Measurements from ENCODE around the gene PM20D2.
A peak's percentile ranks its signal among the peaks of the same experiment; 100 is the strongest.
"Not testable (repeated sequence)": the region's sequence is repeated elsewhere in the genome, so short reads cannot be mapped to it uniquely, and the experiment has no call there.

Gene PM20D2

DNA sequence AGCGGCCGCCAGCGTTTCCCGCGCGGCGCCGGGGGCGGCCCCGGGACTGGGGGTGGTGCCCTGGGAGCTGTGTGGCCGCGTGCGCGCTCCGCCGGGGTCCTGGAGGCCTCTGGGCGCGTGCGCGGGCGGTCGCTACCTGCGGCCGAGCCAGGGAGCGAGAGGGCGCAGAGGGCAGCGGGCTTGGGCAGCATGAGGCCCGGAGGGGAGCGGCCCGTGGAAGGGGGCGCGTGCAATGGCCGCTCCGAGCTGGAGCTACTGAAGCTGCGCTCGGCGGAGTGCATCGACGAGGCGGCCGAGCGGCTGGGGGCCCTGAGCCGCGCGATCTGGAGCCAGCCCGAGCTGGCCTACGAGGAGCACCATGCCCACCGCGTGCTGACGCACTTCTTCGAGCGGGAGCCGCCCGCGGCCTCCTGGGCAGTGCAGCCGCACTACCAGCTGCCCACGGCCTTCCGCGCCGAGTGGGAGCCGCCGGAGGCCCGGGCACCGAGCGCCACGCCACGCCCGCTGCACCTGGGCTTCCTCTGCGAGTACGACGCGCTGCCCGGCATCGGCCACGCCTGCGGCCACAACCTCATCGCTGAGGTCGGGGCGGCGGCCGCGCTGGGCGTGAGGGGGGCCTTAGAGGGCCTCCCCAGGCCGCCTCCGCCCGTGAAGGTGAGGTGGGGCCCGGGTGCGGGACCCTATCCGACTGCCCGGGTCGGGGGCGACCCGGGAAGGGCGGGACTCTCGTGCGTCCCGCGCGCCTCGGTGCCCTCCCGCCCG, at the start of gene PM20D2:
Gene PM20D2, plus strand, starts transcription at position 100 of the 762 bp plus-strand sequence. Its CDS starts 90 bp downstream, at position 190.
- no peak for DNase-seq (ENCODE audit: low read depth)

DNA sequence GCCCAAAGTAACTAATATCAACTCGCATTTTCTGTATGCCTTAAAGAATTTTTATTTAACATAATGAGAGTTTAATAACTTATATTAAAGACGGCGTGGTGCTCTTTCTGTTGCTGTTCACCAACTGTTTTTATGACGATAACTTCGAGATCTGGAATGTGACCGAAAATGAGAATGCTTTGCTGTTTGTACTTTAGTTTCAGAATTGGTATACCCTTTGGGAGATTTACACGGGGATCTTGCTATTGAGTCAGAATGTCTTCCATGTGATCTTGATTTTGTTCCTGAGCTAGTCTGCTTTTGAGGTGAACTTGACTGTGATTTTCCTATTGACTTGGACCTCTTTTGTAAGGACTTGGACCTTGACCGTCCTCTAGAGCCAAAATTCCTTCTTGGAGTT, 47.4 kb upstream of the PM20D2 start:
- no peak for DNase-seq (ENCODE audit: low read depth)

GRCh38 chr6:89100114-89100513, 45.7 kb upstream of the PM20D2 start:
- no peak for DNase-seq (ENCODE audit: low read depth)

- no peak for DNase-seq (ENCODE audit: low read depth)
These were observed 35.6 kb upstream of the PM20D2 start for GRCh38 chr6:89110284-89110683.

GRCh38 chr6:89111933-89112332, 33.9 kb upstream of the PM20D2 start:
- DNase-seq (ENCODE audit: low read depth): no peak

- no peak for DNase-seq (ENCODE audit: low read depth)
These were observed 29.2 kb upstream of the PM20D2 start for GRCh38 chr6:89116702-89117101.

GRCh38 chr6:89117211-89118108, 28.4 kb upstream of the PM20D2 start, which contains the start of gene SRSF12:
Gene SRSF12 (minus strand): TSS chr6:89118071. CDS start chr6:89117887, 184 bp downstream.
- DNase-seq (ENCODE audit: low read depth): no peak

GRCh38 chr6:89118931-89119330, 26.9 kb upstream of the PM20D2 start:
- DNase-seq (ENCODE audit: low read depth): no peak

GRCh38 chr6:89120371-89120770, 25.5 kb upstream of the PM20D2 start:
- DNase-seq (ENCODE audit: low read depth): peak; percentile 42

- no peak for DNase-seq (ENCODE audit: low read depth)
These were observed 23.9 kb upstream of the PM20D2 start for GRCh38 chr6:89121934-89122333.

DNA sequence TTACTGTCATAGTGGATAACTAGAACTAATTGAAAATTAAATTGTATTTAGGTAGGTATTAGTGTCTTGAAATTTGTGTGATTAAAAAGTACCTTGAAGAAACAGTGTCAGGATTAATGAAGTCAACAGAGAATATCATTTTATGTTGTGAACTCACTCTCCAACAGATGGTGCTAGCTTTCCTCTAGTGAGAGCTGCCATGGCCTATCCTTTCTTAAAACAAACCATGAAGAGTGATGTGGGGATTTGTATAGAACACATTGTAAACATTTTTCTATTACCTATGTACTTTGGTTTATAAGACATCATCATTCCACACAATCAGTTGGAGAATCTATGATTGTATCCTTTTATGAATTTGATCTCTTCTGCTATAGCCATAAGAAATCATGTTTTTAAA, 23.2 kb upstream of the PM20D2 start:
- DNase-seq (ENCODE audit: low read depth): no peak

DNA sequence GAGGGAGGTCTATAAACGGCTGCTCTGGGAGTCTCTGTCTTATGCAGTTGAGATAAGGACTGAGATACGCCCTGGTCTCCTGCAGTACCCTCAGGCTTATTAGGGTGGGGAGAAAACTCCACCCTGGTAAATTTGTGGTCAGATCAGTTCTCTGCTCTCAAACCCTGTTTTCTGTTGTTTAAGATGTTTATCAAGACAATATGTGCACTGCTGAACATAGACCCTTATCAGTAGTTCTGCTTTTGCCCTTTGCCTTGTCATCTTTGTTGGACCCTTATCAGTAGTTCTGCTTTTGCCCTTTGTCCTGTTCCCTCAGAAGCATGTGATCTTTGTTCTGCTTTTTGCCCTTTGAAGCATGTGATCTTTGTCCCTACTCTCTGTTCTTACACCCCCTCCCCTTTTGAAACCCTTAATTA, 17.6 kb upstream of the PM20D2 start:
- DNase-seq (ENCODE audit: low read depth): not testable (repeated sequence)

DNA sequence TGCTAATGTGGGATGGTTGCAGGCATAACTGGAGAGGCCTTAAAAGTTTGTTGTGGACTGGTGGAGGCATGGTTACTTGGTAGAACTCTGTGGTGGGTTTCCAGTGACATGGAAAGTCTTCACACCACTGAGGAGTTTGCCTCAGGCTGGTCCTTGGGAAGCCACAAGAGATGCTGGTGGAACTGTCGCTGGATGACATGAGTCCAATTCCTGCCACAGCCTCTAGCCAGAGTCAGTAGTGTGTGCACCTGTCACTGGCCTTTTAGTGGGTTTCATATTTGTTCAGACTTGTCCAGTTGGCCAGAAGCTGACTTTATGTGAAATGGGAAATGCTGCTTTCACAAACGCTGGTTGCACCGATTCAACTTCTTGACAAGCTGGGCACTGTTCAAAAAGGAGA, 14.3 kb upstream of the PM20D2 start:
- no peak for DNase-seq (ENCODE audit: low read depth)

DNA sequence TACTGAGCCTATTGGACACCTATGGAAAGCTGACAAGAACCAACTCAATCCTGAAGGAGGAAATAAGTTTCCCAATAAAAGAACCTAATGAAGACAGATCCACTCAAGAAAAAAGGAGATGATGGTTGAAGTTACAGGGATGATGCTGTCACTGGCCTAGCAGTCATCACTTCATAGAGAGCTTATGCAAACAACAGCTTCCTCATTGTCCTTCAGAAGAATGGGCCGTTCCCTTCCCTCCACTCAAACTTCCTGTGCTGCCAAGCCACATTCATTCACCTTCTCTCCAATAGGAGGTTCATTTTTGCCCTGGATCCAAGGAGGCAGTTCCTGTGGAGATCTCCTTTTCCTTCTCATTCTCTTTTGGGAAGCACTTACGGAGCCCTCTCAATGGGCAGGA, 13.8 kb upstream of the PM20D2 start:
- DNase-seq (ENCODE audit: low read depth): no peak

DNA sequence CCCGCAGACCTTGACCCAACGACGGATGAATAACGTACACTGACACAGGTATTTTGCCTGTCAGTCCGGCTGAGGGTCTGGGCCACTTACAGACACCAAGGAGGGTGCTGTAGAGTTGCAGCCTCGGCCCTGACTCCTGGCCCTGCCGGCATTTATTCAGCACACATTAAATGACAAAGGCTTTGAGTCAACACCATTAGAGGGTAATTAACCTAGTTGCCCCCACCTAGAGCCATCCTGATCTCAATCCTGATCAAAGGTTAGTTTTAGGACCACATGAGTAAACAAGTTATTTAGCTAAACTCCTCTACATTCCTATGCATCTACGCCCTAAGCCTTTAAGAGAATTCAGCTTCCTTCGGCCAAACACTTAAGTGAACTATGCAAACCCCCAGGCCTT, 11.9 kb upstream of the PM20D2 start:
- DNase-seq (ENCODE audit: low read depth): no peak

DNA sequence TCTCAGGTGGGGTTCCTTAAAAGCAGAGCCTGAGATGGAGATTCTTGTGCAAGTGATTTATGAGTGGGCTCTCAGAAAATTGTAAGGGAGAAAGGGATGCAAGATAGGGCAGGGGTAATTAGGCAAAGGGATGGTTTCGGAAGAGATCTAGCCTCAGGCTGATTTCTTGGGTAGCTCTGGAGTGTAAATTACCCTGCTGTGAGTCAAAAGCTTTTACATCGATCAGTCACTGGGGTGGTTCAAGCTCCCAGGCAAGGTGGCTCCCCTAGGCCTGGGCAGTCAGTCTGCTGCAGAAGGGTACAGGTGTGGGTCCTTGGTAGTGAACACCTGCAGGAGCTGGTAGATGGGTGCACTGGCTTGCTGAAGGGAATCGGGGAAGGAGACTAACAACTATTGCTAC, 11.1 kb upstream of the PM20D2 start:
- DNase-seq (ENCODE audit: low read depth): no peak

- DNase-seq (ENCODE audit: low read depth): no peak
These were observed 7.7 kb upstream of the PM20D2 start for GRCh38 chr6:89138173-89138572.

GRCh38 chr6:89139509-89140346, 6.1 kb upstream of the PM20D2 start:
- DNase-seq (ENCODE audit: low read depth): no peak

DNA sequence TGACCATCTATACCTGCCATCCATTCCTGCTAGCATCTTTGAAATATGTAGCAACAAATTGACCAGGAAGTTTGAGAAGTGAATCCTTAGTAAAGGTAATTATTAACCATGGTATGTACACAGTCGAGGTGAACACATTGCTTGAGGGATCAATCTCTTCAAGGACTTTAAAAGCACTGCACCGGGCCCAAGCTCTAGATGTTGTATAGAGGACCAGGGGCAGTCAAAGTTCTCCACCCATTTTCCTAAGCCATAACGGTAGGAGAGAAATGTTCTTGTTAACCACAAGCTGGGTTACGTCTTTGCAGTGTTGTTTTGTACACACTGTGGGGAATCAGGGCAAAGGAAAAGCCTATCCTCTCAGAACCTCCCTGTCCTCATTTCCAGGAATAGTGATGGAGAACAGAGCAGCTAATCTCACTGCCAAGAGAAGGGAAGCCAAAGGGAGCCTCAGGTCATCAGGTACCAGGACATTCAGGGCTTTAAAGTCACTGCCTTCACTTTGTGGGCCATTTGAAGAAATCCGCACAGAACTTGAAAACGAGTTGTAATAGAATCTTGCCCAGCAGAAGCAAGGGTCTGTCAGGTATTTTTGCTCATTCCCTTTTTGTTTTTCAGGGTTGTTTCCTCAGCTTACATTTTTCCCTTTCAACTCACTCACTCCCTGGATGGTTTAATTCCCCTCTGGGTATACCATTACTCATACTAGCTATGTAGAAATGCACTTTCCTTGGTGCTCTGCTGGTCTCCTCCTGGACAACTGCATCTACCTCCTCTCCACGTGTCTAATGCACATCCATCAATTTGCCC, 5.3 kb upstream of the PM20D2 start:
- no peak for DNase-seq (ENCODE audit: low read depth)

GRCh38 chr6:89144354-89144906, 1.4 kb upstream of the PM20D2 start:
- DNase-seq (ENCODE audit: low read depth): no peak

Data from HS-5 (cell line).